ENCODE results near the gene DKK2. TPM values are rescaled to one million over a fixed set of nuclear protein-coding genes. Genes with fewer than 3 reads are reported as not detected.

Gene DKK2
- total RNA-seq, 1 experiment from 2014 or later, result not detected

- no TSS peak for BruUV-seq (replicated peaks)
- H3K27ac Mint-ChIP-seq (ENCODE audit: unreplicated experiment), result no peak overlapping the region
- CTCF ChIA-PET, result no interaction called here
- peak; percentile 14 for DNase-seq
- no peaks in the 10 kb centered on the region for H3K36me3 Mint-ChIP-seq (ENCODE audit: insufficient read depth, unreplicated experiment)
- no peaks in the 10 kb centered on the region for H3K4me1 Mint-ChIP-seq (ENCODE audit: low read depth, unreplicated experiment)
- no peak overlapping the region for H3K4me3 Mint-ChIP-seq (ENCODE audit: low read depth, unreplicated experiment)
- no peaks in the 10 kb centered on the region for H3K27me3 Mint-ChIP-seq (ENCODE audit: unreplicated experiment)
- intact Hi-C loops (cut with micrococcal nuclease; ENCODE audit: unreplicated experiment), result no loop called here
- no peaks in the 10 kb centered on the region for H3K9me3 Mint-ChIP-seq (ENCODE audit: low read depth, unreplicated experiment)
- no peak for TF ChIP-seq CTCF (IDR thresholded peaks at IDR 0.05; ENCODE audit: unreplicated experiment)
These were observed 57.9 kb downstream of the DKK2 start for GRCh38 chr4:106978046-106978774.

GRCh38 chr4:106971636-106972035 lies 64.5 kb downstream of the DKK2 start:
- TF ChIP-seq CTCF (IDR thresholded peaks at IDR 0.05; ENCODE audit: unreplicated experiment), result no peak
- Mint-ChIP-seq H3K9me3 (ENCODE audit: low read depth, unreplicated experiment) (no peaks in the 10 kb centered on the region), H3K27ac (ENCODE audit: unreplicated experiment) (no peak overlapping the region), H3K4me1 (ENCODE audit: low read depth, unreplicated experiment) (no peaks in the 10 kb centered on the region), H3K36me3 (ENCODE audit: insufficient read depth, unreplicated experiment) (no peaks in the 10 kb centered on the region), H3K27me3 (ENCODE audit: unreplicated experiment) (peaks cover 10% of the 10 kb centered on the region), H3K4me3 (ENCODE audit: low read depth, unreplicated experiment) (no peak overlapping the region)
- DNase-seq, result no peak
- no TSS peak for BruUV-seq (replicated peaks)
- CTCF ChIA-PET, result no interaction called here
- intact Hi-C loops (cut with micrococcal nuclease; ENCODE audit: unreplicated experiment), result no loop called here

GRCh38 chr4:106967892-106968291 lies 68.2 kb downstream of the DKK2 start:
- CTCF ChIA-PET, result no interaction called here
- intact Hi-C loops (cut with micrococcal nuclease; ENCODE audit: unreplicated experiment), result no loop called here
- peaks cover 2% of the 10 kb centered on the region for H3K9me3 Mint-ChIP-seq (ENCODE audit: low read depth, unreplicated experiment)

GRCh38 chr4:106953036-106953705 lies 82.9 kb downstream of the DKK2 start:
- Mint-ChIP-seq H3K4me1 (ENCODE audit: low read depth, unreplicated experiment) (no peaks in the 10 kb centered on the region), H3K27ac (ENCODE audit: unreplicated experiment) (no peak overlapping the region), H3K9me3 (ENCODE audit: low read depth, unreplicated experiment) (no peaks in the 10 kb centered on the region), H3K27me3 (ENCODE audit: unreplicated experiment) (no peaks in the 10 kb centered on the region), H3K36me3 (ENCODE audit: insufficient read depth, unreplicated experiment) (no peaks in the 10 kb centered on the region), H3K4me3 (ENCODE audit: low read depth, unreplicated experiment) (no peak overlapping the region)
- no TSS peak for BruUV-seq (replicated peaks)
- DNase-seq, result no peak
- CTCF ChIA-PET, result no interaction called here
- TF ChIP-seq CTCF (IDR thresholded peaks at IDR 0.05; ENCODE audit: unreplicated experiment), result no peak
- intact Hi-C loops (cut with micrococcal nuclease; ENCODE audit: unreplicated experiment), result no loop called here

More at GRCh38 chr4:106967892-106968291, 68.2 kb downstream of the DKK2 start:
- TF ChIP-seq CTCF (IDR thresholded peaks at IDR 0.05; ENCODE audit: unreplicated experiment), result no peak
- no peak for DNase-seq
- no TSS peak for BruUV-seq (replicated peaks)
- Mint-ChIP-seq H3K4me1 (ENCODE audit: low read depth, unreplicated experiment) (no peaks in the 10 kb centered on the region), H3K36me3 (ENCODE audit: insufficient read depth, unreplicated experiment) (no peaks in the 10 kb centered on the region), H3K27me3 (ENCODE audit: unreplicated experiment) (peaks cover 10% of the 10 kb centered on the region), H3K4me3 (ENCODE audit: low read depth, unreplicated experiment) (no peak overlapping the region), H3K27ac (ENCODE audit: unreplicated experiment) (no peak overlapping the region)
